Lower lobe of right lung (tissue), 2 donors: ENCODE data around the gene TSTD1. TPM values are rescaled to one million over a fixed set of nuclear protein-coding genes. Genes with fewer than 3 reads are reported as not detected.
"Not testable (repeated sequence)": the region's sequence is repeated elsewhere in the genome, so short reads cannot be mapped to it uniquely, and the experiment has no call there.

Experiments
- ATAC-seq, 2 donors: fragments of 200-7000 bp; cut with Tn5 transposase; one replicate each; pipeline ENCODE4 v1.9.1; 2020 to 2022; ENCODE audit warnings: mild to moderate bottlenecking in 2 of 2, moderate library complexity in 2 of 2
- DNase-seq: peaks from one replicate; pipeline ENCODE4 v3.0.0-alpha.2; 2020
- H3K27ac ChIP-seq: fragments of 200-600 bp; one replicate; pipeline ENCODE4 v1.8.0; 2022
- H3K27me3 ChIP-seq: fragments of 200-600 bp; one replicate; pipeline ENCODE4 v1.8.0; 2022; ENCODE audit warnings: low read depth
- H3K36me3 ChIP-seq: fragments of 200-600 bp; one replicate; pipeline ENCODE4 v1.8.0; 2022; ENCODE audit warnings: mild to moderate bottlenecking
- H3K4me1 ChIP-seq: fragments of 200-600 bp; one replicate; pipeline ENCODE4 v1.8.0; 2022
- H3K4me3 ChIP-seq: fragments of 200-600 bp; one replicate; pipeline ENCODE4 v1.8.0; 2022; ENCODE audit warnings: mild to moderate bottlenecking
- H3K9me3 ChIP-seq: fragments of 200-600 bp; one replicate; pipeline ENCODE4 v1.8.0; 2022
- intact Hi-C: fragments of 100-400 bp; cut with DNase I; formaldehyde crosslinking; loops from one replicate; pipeline ENCODE4 v1.11.0; 2022
- total RNA-seq: library from RNA; stranded (reverse); fragmentation: NEBNext Ultra II Directional; extraction: Animal tissue kit (Norgen Biotek cat#: 25700); gene quantifications from one replicate; pipeline ENCODE4 v1.2.1, GENCODE V29; 2021
- TF ChIP-seq, protein P1 (sequence below): fragments of 200-600 bp; IDR thresholded peaks from one replicate; pipeline ENCODE4 v1.8.0; 2022; ENCODE audit warnings: antibody characterized with exemption, mild to moderate bottlenecking
- donor health status: DM: no; HTN: yes; CAD: no; lungs with severe emphysema.

The TSTD1 gene
- total RNA-seq, 1 donor from 2014 or later = 63.2 TPM

DNA sequence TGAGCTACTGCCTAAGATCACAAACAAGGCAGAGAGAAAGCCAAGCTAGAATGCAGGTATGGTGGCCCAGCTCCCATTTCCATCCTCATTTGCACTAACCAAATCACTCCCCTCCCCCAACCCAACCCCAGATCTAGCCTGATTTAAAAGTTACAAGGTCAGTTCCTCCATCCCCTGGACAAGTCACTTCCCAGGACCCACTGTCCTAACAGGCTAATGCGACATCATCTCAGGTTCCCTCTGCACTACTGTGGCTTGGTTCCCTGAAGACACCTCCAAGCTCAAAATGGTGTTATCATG is 20.2 kb downstream of the TSTD1 start:
- ATAC-seq (no peak), DNase-seq (no peak)
- Histone ChIP-seq H3K36me3 (no peaks in the 10 kb centered on the region), H3K27ac (peak overlapping the region; percentile 94), H3K4me1 (peaks cover 63% of the 10 kb centered on the region), H3K27me3 (no peaks in the 10 kb centered on the region), H3K9me3 (no peaks in the 10 kb centered on the region), H3K4me3 (peak overlapping the region; percentile 91)
- intact Hi-C loops = no loop called here
- TF ChIP-seq, protein P1, sequence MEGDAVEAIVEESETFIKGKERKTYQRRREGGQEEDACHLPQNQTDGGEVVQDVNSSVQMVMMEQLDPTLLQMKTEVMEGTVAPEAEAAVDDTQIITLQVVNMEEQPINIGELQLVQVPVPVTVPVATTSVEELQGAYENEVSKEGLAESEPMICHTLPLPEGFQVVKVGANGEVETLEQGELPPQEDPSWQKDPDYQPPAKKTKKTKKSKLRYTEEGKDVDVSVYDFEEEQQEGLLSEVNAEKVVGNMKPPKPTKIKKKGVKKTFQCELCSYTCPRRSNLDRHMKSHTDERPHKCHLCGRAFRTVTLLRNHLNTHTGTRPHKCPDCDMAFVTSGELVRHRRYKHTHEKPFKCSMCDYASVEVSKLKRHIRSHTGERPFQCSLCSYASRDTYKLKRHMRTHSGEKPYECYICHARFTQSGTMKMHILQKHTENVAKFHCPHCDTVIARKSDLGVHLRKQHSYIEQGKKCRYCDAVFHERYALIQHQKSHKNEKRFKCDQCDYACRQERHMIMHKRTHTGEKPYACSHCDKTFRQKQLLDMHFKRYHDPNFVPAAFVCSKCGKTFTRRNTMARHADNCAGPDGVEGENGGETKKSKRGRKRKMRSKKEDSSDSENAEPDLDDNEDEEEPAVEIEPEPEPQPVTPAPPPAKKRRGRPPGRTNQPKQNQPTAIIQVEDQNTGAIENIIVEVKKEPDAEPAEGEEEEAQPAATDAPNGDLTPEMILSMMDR = no peak

DNA sequence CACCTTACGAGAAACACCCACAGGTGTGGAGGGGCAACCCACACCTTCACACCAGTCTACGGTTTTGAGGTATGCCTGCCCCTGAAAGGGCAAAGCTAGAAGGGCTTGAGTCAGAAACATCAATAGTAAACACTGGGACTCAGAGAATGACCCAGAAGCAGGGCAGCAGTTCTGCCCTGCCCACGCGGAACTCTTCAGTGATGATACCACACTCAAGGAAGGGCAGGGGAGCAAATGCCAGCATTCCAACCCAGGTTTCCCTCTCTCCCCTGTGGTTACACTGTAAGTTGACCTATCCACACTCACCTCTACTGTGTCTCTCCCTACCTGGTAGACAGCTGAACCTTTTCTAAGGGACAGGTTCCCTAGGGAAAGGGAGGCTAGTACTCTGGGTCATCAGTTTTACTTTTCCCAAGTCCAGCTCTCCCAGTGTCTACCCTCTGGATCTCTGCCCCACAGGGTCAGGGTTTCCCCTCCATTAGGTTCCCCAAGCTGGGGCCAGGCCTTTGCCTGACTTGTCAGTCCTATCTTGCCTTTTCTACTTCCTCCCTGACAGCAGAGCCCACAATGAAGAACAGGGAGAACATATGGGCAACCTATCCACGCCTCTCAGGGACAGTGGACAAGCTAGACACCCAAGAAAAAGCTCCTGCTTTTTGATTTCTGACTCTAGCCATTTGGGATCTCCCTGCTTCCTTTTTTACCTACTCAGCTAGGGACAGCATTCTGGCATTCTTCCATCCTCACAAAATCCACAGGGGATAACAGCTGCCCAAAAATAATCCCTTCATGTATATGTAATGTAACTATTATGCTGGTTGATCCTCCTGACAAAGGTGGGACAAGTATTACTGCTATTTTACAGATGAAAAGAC is 20.8 kb downstream of the TSTD1 start:
- intact Hi-C loops = no loop called here
- ATAC-seq = peak in 1 of 2 donors; percentile 10
- Histone ChIP-seq H3K36me3 (no peaks in the 10 kb centered on the region), H3K9me3 (no peaks in the 10 kb centered on the region), H3K4me1 (peaks cover 69% of the 10 kb centered on the region), H3K27ac (peak overlapping the region; percentile 94), H3K27me3 (no peaks in the 10 kb centered on the region), H3K4me3 (peak overlapping the region; percentile 91)
- no peak for DNase-seq
- TF ChIP-seq, protein P1 = no peak

DNA sequence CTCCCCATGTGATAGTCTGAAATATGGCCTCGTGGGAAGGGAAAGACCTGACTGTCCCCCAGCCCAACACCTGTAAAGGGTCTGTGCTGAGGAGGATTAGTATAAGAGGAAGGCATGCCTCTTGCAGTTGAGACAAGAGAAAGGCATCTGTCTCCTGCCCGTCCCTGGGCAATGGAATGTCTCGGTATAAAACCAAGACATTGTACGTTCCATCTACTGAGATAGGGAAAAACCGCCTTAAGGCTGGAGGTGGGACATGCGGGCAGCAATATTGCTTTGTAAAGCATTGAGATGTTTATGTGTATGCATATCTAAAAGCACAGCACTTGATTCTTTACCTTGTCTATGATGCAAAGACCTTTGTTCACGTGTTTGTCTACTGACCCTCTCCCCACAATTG is 21.6 kb downstream of the TSTD1 start:
- Histone ChIP-seq H3K27ac (peak overlapping the region; percentile 94), H3K4me3 (peak overlapping the region; percentile 91), H3K4me1 (peaks cover 77% of the 10 kb centered on the region)
- DNase-seq, H3K9me3 ChIP-seq, ATAC-seq, H3K36me3 ChIP-seq, H3K27me3 ChIP-seq, intact Hi-C loops: not testable (repeated sequence)

DNA sequence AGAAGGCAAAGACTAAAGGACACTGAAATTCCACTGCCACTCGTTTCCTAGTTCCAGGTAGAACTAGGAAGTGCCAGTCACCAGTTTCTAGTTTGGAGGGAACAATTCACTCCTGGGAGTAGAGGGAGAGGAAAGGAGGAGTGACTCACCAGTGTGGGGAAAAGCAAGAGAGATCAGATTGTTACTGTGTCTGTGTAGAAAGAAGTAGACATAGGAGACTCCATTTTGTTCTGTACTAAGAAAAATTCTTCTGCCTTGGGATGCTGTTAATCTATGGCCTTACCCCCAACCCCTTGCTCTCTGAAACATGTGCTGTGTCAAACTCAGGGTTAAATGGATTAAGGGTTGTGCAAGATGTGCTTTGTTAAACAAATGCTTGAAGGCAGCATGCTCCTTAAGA is 22.1 kb downstream of the TSTD1 start:
- H3K36me3 ChIP-seq, DNase-seq, H3K4me3 ChIP-seq, H3K9me3 ChIP-seq, H3K27me3 ChIP-seq, intact Hi-C loops: not testable (repeated sequence)
- peak; percentile 0 to 30 for ATAC-seq
- H3K4me1 ChIP-seq = peaks cover 78% of the 10 kb centered on the region
- peak overlapping the region; percentile 73 for H3K27ac ChIP-seq

DNA sequence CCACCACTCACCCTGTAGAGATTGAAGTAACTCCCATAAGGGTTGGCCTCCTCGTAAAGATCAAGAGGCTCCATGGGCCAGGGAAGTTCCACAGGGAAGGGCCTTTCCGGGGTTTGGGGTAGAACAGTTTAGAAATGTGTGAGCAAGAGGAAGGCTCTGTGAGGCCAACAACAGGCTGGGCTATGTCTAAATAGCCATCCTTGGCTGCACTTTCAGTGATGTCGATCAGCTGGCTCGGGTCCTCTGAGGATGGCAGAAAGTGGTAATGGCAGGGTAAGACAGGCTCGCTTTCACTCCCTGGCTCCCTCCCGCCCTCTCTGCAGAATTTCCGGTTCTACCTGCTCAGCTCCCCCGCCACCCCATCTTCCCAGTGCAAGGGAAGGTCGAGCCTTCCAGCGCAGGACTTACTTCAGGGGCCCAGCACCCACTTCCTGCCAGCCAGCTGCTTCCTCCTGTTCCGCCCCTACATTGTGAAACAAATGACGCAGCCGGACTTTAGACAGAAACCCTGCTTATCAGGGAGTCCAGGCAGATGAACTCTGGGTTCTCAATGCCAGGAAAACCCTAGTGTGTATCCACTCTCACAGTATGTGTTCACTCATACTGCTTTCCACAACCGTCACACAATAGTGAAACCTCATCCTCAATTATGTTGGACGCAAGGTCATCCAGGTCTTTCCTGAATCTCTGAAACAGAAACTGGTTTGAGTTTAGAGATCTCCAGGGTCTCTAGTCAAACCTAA is 25.1 kb downstream of the TSTD1 start:
- Histone ChIP-seq H3K4me3 (peak overlapping the region; percentile 45), H3K4me1 (peaks cover 81% of the 10 kb centered on the region), H3K9me3 (no peaks in the 10 kb centered on the region), H3K36me3 (no peaks in the 10 kb centered on the region), H3K27ac (peak overlapping the region; percentile 90), H3K27me3 (no peaks in the 10 kb centered on the region)
- peak; percentile 93 for DNase-seq
- intact Hi-C loops = no loop called here
- peak; percentile 89 to 93 for ATAC-seq
- TF ChIP-seq, protein P1 = no peak

DNA sequence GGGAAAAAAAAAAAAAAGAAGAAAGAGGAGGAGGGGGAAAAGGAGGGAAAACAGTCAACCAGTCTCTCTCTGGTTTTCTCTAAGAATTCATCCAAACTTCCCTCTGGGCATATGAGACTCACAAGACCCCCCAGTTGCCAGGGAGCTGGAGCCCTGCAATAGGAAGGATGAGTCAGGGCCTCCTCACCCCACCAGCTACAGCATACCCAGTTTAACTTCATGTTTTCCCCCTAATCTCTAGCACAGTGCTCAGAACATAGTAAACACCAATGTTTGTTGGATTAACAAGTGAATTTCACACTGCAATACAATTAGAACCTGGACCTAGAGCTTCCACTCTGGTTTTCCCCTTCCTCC is 25.7 kb downstream of the TSTD1 start:
- ATAC-seq (peak; percentile 2 to 14), DNase-seq (no peak)
- Histone ChIP-seq H3K27me3 (no peaks in the 10 kb centered on the region), H3K36me3 (no peaks in the 10 kb centered on the region), H3K4me1 (peaks cover 81% of the 10 kb centered on the region), H3K9me3 (no peaks in the 10 kb centered on the region), H3K4me3 (peak overlapping the region; percentile 45), H3K27ac (peak overlapping the region; percentile 90)
- intact Hi-C loops = no loop called here
- TF ChIP-seq, protein P1 = no peak
